DOHH2 (cell line): ENCODE data around the gene MAGI3.
"Not testable (repeated sequence)": the region's sequence is repeated elsewhere in the genome, so short reads cannot be mapped to it uniquely, and the experiment has no call there.

ENCODE experiments used
- H3F3A ChIP-seq: fragments of 200-600 bp; sonication (generic), shearing (Covaris generic); 2 replicates; pipeline ENCODE4 v1.6.0; 2016; ENCODE audit warnings: antibody characterized with exemption, mild to moderate bottlenecking; ENCODE audit not compliant: control insufficient read depth, insufficient read depth
- H3K27ac ChIP-seq: fragments of 200-600 bp; sonication (generic); 2 replicates; pipeline ENCODE4 v1.5.1; 2014; ENCODE audit warnings: low read depth, mild to moderate bottlenecking, low read length, moderate library complexity
- H3K27me3 ChIP-seq: fragments of 200-600 bp; sonication (generic); 2 replicates; pipeline ENCODE4 v1.6.1; 2014; ENCODE audit warnings: mild to moderate bottlenecking, low read length, mixed read lengths; ENCODE audit not compliant: control insufficient read depth
- H3K36me3 ChIP-seq: fragments of 200-600 bp; sonication (generic); 2 replicates; pipeline ENCODE4 v1.6.1; 2014; ENCODE audit warnings: mild to moderate bottlenecking, low read length, moderate library complexity, mixed read lengths; ENCODE audit not compliant: control insufficient read depth
- H3K4me1 ChIP-seq: fragments of 200-600 bp; sonication (generic); 2 replicates; pipeline ENCODE4 v1.6.1; 2014; ENCODE audit warnings: mild to moderate bottlenecking, low read length, mixed read lengths; ENCODE audit not compliant: control insufficient read depth
- H3K4me2 ChIP-seq: fragments of 200-600 bp; sonication (generic); 2 replicates; pipeline ENCODE4 v1.6.0; 2014; ENCODE audit warnings: mild to moderate bottlenecking, low read length, moderate library complexity
- H3K4me3 ChIP-seq: fragments of 200-600 bp; sonication (generic); 2 replicates; pipeline ENCODE4 v1.5.1; 2014; ENCODE audit warnings: mild to moderate bottlenecking, low read length, mixed read lengths
- H3K79me2 ChIP-seq: fragments of 200-600 bp; sonication (generic); 2 replicates; pipeline ENCODE4 v1.6.1; 2014; ENCODE audit warnings: mild to moderate bottlenecking, low read length, mixed read lengths; ENCODE audit not compliant: control insufficient read depth
- H3K9me2 ChIP-seq: fragments of 200-600 bp; sonication (generic); replicated peaks from 2 replicates; pipeline ENCODE4 v1.6.1; 2014; ENCODE audit warnings: mild to moderate bottlenecking, low read length, mixed read lengths; ENCODE audit not compliant: control insufficient read depth
- H3K9me3 ChIP-seq: fragments of 200-600 bp; sonication (generic); 2 replicates; pipeline ENCODE4 v1.6.1; 2014; ENCODE audit warnings: antibody characterized with exemption, low read length, mixed read lengths; ENCODE audit not compliant: control insufficient read depth, insufficient read depth
- H4K20me1 ChIP-seq: fragments of 200-600 bp; sonication (generic); 2 replicates; pipeline ENCODE4 v1.6.0; 2014; ENCODE audit warnings: low read depth, mild to moderate bottlenecking, antibody characterized with exemption, low read length, moderate library complexity; ENCODE audit not compliant: control insufficient read depth, insufficient read depth
- CTCF ChIP-seq: fragments of 200-600 bp; sonication (generic); IDR thresholded peaks from one replicate; pipeline ENCODE4 v1.5.1; 2014; ENCODE audit warnings: antibody characterized with exemption, mild to moderate bottlenecking, low read depth, low read length; ENCODE audit not compliant: poor library complexity, severe bottlenecking
- EZH2phosphoT487 ChIP-seq: fragments of 200-600 bp; sonication (generic); IDR thresholded peaks from 2 replicates; pipeline ENCODE4 v1.6.1; 2017; ENCODE audit warnings: borderline replicate concordance, mild to moderate bottlenecking, antibody characterized with exemption, low read length, moderate library complexity, mixed read lengths

MAGI3 gene

GRCh38 chr1:113593550-113594297, 203.4 kb downstream of the MAGI3 start:
- TF ChIP-seq EZH2phosphoT487 = no peak
- TF ChIP-seq CTCF = no peak
- H4K20me1 ChIP-seq = no peaks in the 10 kb centered on the region
- no peaks in the 10 kb centered on the region for H3K36me3 ChIP-seq

GRCh38 chr1:113604466-113604865, 214.2 kb downstream of the MAGI3 start:
- not testable (repeated sequence) for H3K79me2 ChIP-seq, H3K4me1 ChIP-seq, H4K20me1 ChIP-seq, H3F3A ChIP-seq, H3K27ac ChIP-seq, H3K9me2 ChIP-seq, H3K36me3 ChIP-seq, H3K4me2 ChIP-seq, H3K9me3 ChIP-seq, H3K27me3 ChIP-seq, H3K4me3 ChIP-seq

More at GRCh38 chr1:113593550-113594297, 203.4 kb downstream of the MAGI3 start:
- H3K27me3 ChIP-seq = no peaks in the 10 kb centered on the region
- H3K9me2 ChIP-seq = no peaks in the 10 kb centered on the region
- no peak overlapping the region for H3K4me2 ChIP-seq
- H3K4me1 ChIP-seq = no peaks in the 10 kb centered on the region
- H3K9me3 ChIP-seq = no peaks in the 10 kb centered on the region
- no peaks in the 10 kb centered on the region for H3F3A ChIP-seq
- no peaks in the 10 kb centered on the region for H3K79me2 ChIP-seq
- H3K27ac ChIP-seq = no peak overlapping the region
- H3K4me3 ChIP-seq = no peak overlapping the region

GRCh38 chr1:113605146-113605545, 214.8 kb downstream of the MAGI3 start:
- Histone ChIP-seq H3K27me3 (no peaks in the 10 kb centered on the region), H3K9me3 (no peaks in the 10 kb centered on the region), H3K9me2 (no peaks in the 10 kb centered on the region), H3K4me1 (no peaks in the 10 kb centered on the region), H3F3A (no peaks in the 10 kb centered on the region), H3K4me2 (no peak overlapping the region), H3K4me3 (no peak overlapping the region), H3K79me2 (no peaks in the 10 kb centered on the region), H4K20me1 (no peaks in the 10 kb centered on the region), H3K36me3 (no peaks in the 10 kb centered on the region), H3K27ac (no peak overlapping the region)
- TF ChIP-seq CTCF (no peak), EZH2phosphoT487 (no peak)

GRCh38 chr1:113608399-113608798, 218.1 kb downstream of the MAGI3 start:
- no peaks in the 10 kb centered on the region for H3F3A ChIP-seq
- H3K79me2 ChIP-seq = no peaks in the 10 kb centered on the region
- no peaks in the 10 kb centered on the region for H3K4me1 ChIP-seq

More at GRCh38 chr1:113608399-113608798, 218.1 kb downstream of the MAGI3 start:
- no peak for TF ChIP-seq CTCF
- TF ChIP-seq EZH2phosphoT487 = no peak
- Histone ChIP-seq H3K4me3 (no peak overlapping the region), H3K9me2 (no peaks in the 10 kb centered on the region), H3K4me2 (no peak overlapping the region), H4K20me1 (no peaks in the 10 kb centered on the region), H3K9me3 (no peaks in the 10 kb centered on the region), H3K36me3 (no peaks in the 10 kb centered on the region), H3K27ac (no peak overlapping the region), H3K27me3 (no peaks in the 10 kb centered on the region)
